ENCODE data around the gene FNDC3B. TPM values are rescaled to one million over a fixed set of nuclear protein-coding genes. Genes with fewer than 3 reads are reported as not detected.

The FNDC3B gene
- total RNA-seq, 1 experiment from 2014 or later, result 48.6 TPM

GRCh38 chr3:172127929-172128580, 88.7 kb downstream of the FNDC3B start:
- peaks cover 88% of the 10 kb centered on the region for H3K79me2 ChIP-seq (ENCODE audit: low read length)
- H3K27ac ChIP-seq (ENCODE audit: low read length), result peak overlapping the region; percentile 81; the same call in 1 of the 2 replicates
- no peak overlapping the region for H3K9ac ChIP-seq (ENCODE audit: low read length)
- TF ChIP-seq EZH2phosphoT487 (IDR thresholded peaks at IDR 0.05; ENCODE audit: borderline replicate concordance, low read length) (no peak), EZH2 (IDR thresholded peaks at IDR 0.05; ENCODE audit: low read length, unreplicated experiment) (no peak), CTCF (conservative IDR thresholded peaks at IDR 0.05; ENCODE audit: low read depth, low read length) (no peak)
- H3K4me1 ChIP-seq (ENCODE audit: insufficient read depth, low read length), result peaks cover 66% of the 10 kb centered on the region
- ChIA-PET POLR2A (ENCODE audit: unreplicated experiment) (no interaction called here), CTCF (no interaction called here)
- H4K20me1 ChIP-seq (ENCODE audit: low read length), result no peaks in the 10 kb centered on the region
- intact Hi-C loops (cut with micrococcal nuclease), result no loop called here
- H3K4me2 ChIP-seq (ENCODE audit: low read length), result no peak overlapping the region
- no peak overlapping the region for H2AFZ ChIP-seq (ENCODE audit: low read length)
- DNase-seq (no peak), ATAC-seq (no peak)
- H3K36me3 ChIP-seq (ENCODE audit: low read depth, low read length), result peaks cover 17% of the 10 kb centered on the region
- H3K9me2 ChIP-seq (replicated peaks; ENCODE audit: low read length), result no peaks in the 10 kb centered on the region
- no peaks in the 10 kb centered on the region for H3K9me3 ChIP-seq (ENCODE audit: low read length)
- no peaks in the 10 kb centered on the region for H3K27me3 ChIP-seq (ENCODE audit: low read length)
- H3F3A ChIP-seq (ENCODE audit: low read length, unreplicated experiment), result peaks cover 6% of the 10 kb centered on the region
- BruUV-seq (replicated peaks), result no TSS peak
- no peak overlapping the region for H3K4me3 ChIP-seq (ENCODE audit: low read length)

GRCh38 chr3:172128858-172129257, 89.5 kb downstream of the FNDC3B start:
- H2AFZ ChIP-seq (ENCODE audit: low read length), result no peak overlapping the region
- peaks cover 22% of the 10 kb centered on the region for H3K36me3 ChIP-seq (ENCODE audit: low read depth, low read length)
- DNase-seq, result no peak
- ATAC-seq, result no peak
- no peak overlapping the region for H3K4me3 ChIP-seq (ENCODE audit: low read length)
- peaks cover 73% of the 10 kb centered on the region for H3K4me1 ChIP-seq (ENCODE audit: insufficient read depth, low read length)
- ChIA-PET POLR2A (ENCODE audit: unreplicated experiment) (no interaction called here), CTCF (no interaction called here)
- intact Hi-C loops (cut with micrococcal nuclease), result no loop called here
- H3K79me2 ChIP-seq (ENCODE audit: low read length), result peaks cover 89% of the 10 kb centered on the region
- peak overlapping the region; percentile 58 for H3K4me2 ChIP-seq (ENCODE audit: low read length)
- no peaks in the 10 kb centered on the region for H3K9me2 ChIP-seq (replicated peaks; ENCODE audit: low read length)
- TF ChIP-seq CTCF (conservative IDR thresholded peaks at IDR 0.05; ENCODE audit: low read depth, low read length) (no peak), EZH2phosphoT487 (IDR thresholded peaks at IDR 0.05; ENCODE audit: borderline replicate concordance, low read length) (no peak), EZH2 (IDR thresholded peaks at IDR 0.05; ENCODE audit: low read length, unreplicated experiment) (no peak)
- peaks cover 6% of the 10 kb centered on the region for H3F3A ChIP-seq (ENCODE audit: low read length, unreplicated experiment)
- no TSS peak for BruUV-seq (replicated peaks)
- H3K9ac ChIP-seq (ENCODE audit: low read length), result peak overlapping the region; percentile 53
- H3K9me3 ChIP-seq (ENCODE audit: low read length), result no peaks in the 10 kb centered on the region
- no peaks in the 10 kb centered on the region for H3K27me3 ChIP-seq (ENCODE audit: low read length)
- H4K20me1 ChIP-seq (ENCODE audit: low read length), result no peaks in the 10 kb centered on the region
- peak overlapping the region; percentile 81 for H3K27ac ChIP-seq (ENCODE audit: low read length)

- Histone ChIP-seq H3K27me3 (ENCODE audit: low read length) (no peaks in the 10 kb centered on the region), H3K79me2 (ENCODE audit: low read length) (peaks cover 89% of the 10 kb centered on the region), H3K36me3 (ENCODE audit: low read depth, low read length) (peaks cover 18% of the 10 kb centered on the region), H3K4me2 (ENCODE audit: low read length) (peak overlapping the region; percentile 58), H3K9me2 (replicated peaks; ENCODE audit: low read length) (no peaks in the 10 kb centered on the region), H2AFZ (ENCODE audit: low read length) (no peak overlapping the region), H4K20me1 (ENCODE audit: low read length) (no peaks in the 10 kb centered on the region), H3F3A (ENCODE audit: low read length, unreplicated experiment) (peaks cover 6% of the 10 kb centered on the region), H3K9ac (ENCODE audit: low read length) (peak overlapping the region; percentile 53), H3K4me1 (ENCODE audit: insufficient read depth, low read length) (peaks cover 79% of the 10 kb centered on the region), H3K4me3 (ENCODE audit: low read length) (no peak overlapping the region), H3K27ac (ENCODE audit: low read length) (peak overlapping the region; percentile 81), H3K9me3 (ENCODE audit: low read length) (no peaks in the 10 kb centered on the region)
- BruUV-seq (replicated peaks), result no TSS peak
- CTCF ChIA-PET, result interaction anchor here (0.6 kb wide), 1 partner anchor 347 kb away, joined by 4 read pairs; no protein-coding TSS in a partner anchor
- TF ChIP-seq CTCF (conservative IDR thresholded peaks at IDR 0.05; ENCODE audit: low read depth, low read length) (no peak), EZH2 (IDR thresholded peaks at IDR 0.05; ENCODE audit: low read length, unreplicated experiment) (no peak), EZH2phosphoT487 (IDR thresholded peaks at IDR 0.05; ENCODE audit: borderline replicate concordance, low read length) (no peak)
- POLR2A ChIA-PET (ENCODE audit: unreplicated experiment), result interaction anchor here (0.5 to 0.7 kb wide), 2 partner anchors 25 to 320 kb away, joined by 3 to 4 read pairs; no protein-coding TSS in a partner anchor
- intact Hi-C loops (cut with micrococcal nuclease), result no loop called here
- ATAC-seq (no peak), DNase-seq (no peak)
These were observed 90.1 kb downstream of the FNDC3B start for GRCh38 chr3:172129498-172129849.
